Psoas muscle (tissue), 8 donors: Measurements from ENCODE around the gene MARCHF2. TPM values are rescaled to one million over a fixed set of nuclear protein-coding genes. Genes with fewer than 3 reads are reported as not detected.

Experiments used
- ATAC-seq, 4 donors: fragments of 200-7000 bp; cut with Tn5 transposase; one replicate each; pipeline ENCODE4 v1.9.1; 2020; ENCODE audit warnings: moderate library complexity in 3 of 4, mild to moderate bottlenecking in 2 of 4
- DNase-seq, 2 donors: peaks; one replicate each; pipeline ENCODE4 v3.0.0-alpha.2; 2020
- H3K27ac ChIP-seq: fragments of 200-600 bp; one replicate; pipeline ENCODE4 v1.8.0; 2022
- H3K27me3 ChIP-seq, 3 donors: fragments of 200-600 bp in 1 of 3; one replicate each; pipeline versions ENCODE4 v1.6.1 to v1.8.0; 2013 to 2022; ENCODE audit warnings: low read length in 2 of 3, mild to moderate bottlenecking in 2 of 3, moderate library complexity in 1 of 3; ENCODE audit not compliant: insufficient read depth in 3 of 3
- H3K36me3 ChIP-seq, 2 donors: fragments of 200-600 bp in 1 of 2; one replicate each; pipeline versions ENCODE4 v1.6.1 to v1.8.0; 2013 to 2022; ENCODE audit warnings: low read depth in 1 of 2, mild to moderate bottlenecking in 1 of 2, moderate library complexity in 1 of 2; ENCODE audit not compliant: insufficient read depth in 1 of 2
- H3K4me1 ChIP-seq: fragments of 200-600 bp; one replicate; pipeline ENCODE4 v1.8.0; 2022
- H3K4me3 ChIP-seq: fragments of 200-600 bp; one replicate; pipeline ENCODE4 v1.8.0; 2022; ENCODE audit warnings: mild to moderate bottlenecking
- H3K9me3 ChIP-seq: fragments of 200-600 bp; one replicate; pipeline ENCODE4 v1.8.0; 2022
- WGBS, 3 donors: extraction: QIAGEN DNeasy Blood & Tissue Kit; methylation state at CpG; one replicate each; pipeline versions ENCODE4 v1.1.6 to v1.1.7; 2013; 5-methylcytosine and 5-hydroxymethylcytosine counted together
- intact Hi-C, 2 donors: fragments of 100-400 bp; cut with DNase I; formaldehyde crosslinking; loops; one replicate each; pipeline versions ENCODE4 v1.11.0 to v1.14.2; 2022
- polyA plus RNA-seq, 3 donors: library from polyadenylated mRNA; stranded (reverse); fragments of 200-250 nt; gene quantifications; one replicate each; pipeline ENCODE4 v1.2.3, GENCODE V29; 2013
- total RNA-seq, 4 donors: library from RNA; stranded (reverse); fragmentation: NEBNext Ultra II Directional in 2 of 4; extraction: Animal tissue kit (Norgen Biotek cat#: 25700) in 2 of 4; gene quantifications; one replicate each; pipeline versions ENCODE4 v1.2.1 to v1.2.4, GENCODE V29; 2021 to 2023
- TF ChIP-seq, protein P1 (sequence below): fragments of 200-600 bp; IDR thresholded peaks from one replicate; pipeline ENCODE4 v1.8.0; 2022; ENCODE audit warnings: antibody characterized with exemption
- donor health status: healthy with polysubstance abuse.
- donor health status: DM: no; HTN: no; CAD: no; lungs with moderate emphysema.
- donor health status: Bipolar disorder and iron deficiency.
- donor health status: healthy.
- donor health status: DM: yes; HTN: yes; CAD: no.
- donor health status: DM: no; HTN: no; CAD: no.
- donor health status: DM: no; HTN: no; CAD: no.
- donor health status: DM: yes; HTN: yes; CAD: no.

The MARCHF2 gene
- total and polyA plus RNA-seq, 7 donors = 32.8 to 56.0 (median 49.2) TPM

GRCh38 chr19:8452446-8453123, 39.5 kb downstream of the MARCHF2 start:
- Histone ChIP-seq H3K36me3 (peaks cover 0 to 24% of the 10 kb centered on the region in 2 donors), H3K9me3 (no peaks in the 10 kb centered on the region), H3K27ac (peak overlapping the region; percentile 57), H3K4me3 (peak overlapping the region; percentile 1), H3K27me3 (no peaks in the 10 kb centered on the region), H3K4me1 (peaks cover 95% of the 10 kb centered on the region)
- no peak for DNase-seq
- intact Hi-C loops = no loop called here
- peak in 1 of 4 donors; percentile 45 for ATAC-seq
- WGBS, 3 donors = 47 to 53% (median 52%) methylated on average over 4 of the region's 4 CpGs
- TF ChIP-seq, protein P1, sequence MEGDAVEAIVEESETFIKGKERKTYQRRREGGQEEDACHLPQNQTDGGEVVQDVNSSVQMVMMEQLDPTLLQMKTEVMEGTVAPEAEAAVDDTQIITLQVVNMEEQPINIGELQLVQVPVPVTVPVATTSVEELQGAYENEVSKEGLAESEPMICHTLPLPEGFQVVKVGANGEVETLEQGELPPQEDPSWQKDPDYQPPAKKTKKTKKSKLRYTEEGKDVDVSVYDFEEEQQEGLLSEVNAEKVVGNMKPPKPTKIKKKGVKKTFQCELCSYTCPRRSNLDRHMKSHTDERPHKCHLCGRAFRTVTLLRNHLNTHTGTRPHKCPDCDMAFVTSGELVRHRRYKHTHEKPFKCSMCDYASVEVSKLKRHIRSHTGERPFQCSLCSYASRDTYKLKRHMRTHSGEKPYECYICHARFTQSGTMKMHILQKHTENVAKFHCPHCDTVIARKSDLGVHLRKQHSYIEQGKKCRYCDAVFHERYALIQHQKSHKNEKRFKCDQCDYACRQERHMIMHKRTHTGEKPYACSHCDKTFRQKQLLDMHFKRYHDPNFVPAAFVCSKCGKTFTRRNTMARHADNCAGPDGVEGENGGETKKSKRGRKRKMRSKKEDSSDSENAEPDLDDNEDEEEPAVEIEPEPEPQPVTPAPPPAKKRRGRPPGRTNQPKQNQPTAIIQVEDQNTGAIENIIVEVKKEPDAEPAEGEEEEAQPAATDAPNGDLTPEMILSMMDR = no peak

DNA sequence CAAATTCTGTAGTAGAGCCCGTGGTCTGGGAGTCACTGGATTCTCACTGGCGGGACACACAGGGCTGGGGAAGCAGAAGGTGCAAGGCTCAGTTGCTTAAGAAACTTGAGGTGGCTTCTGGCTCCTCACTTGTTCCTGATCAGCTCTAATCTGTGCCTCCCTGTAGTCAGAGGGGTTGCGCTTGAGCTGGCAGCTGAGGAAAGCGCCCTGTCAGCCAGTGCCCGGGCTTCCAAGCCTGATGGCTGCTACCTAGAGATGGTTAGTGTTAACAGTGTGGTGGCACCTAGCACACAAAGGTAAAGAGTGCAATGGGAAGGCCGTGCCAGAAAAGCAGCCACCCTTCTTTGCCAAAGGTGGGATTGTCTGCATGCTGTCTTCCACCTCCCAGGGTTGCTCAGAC, 40.5 kb downstream of the MARCHF2 start:
- intact Hi-C loops = no loop called here
- WGBS, 3 donors = 44 to 78% (median 51%) methylated on average over 6 of the region's 6 CpGs
- Histone ChIP-seq H3K27ac (peak overlapping the region; percentile 57), H3K9me3 (no peaks in the 10 kb centered on the region), H3K4me1 (peaks cover 95% of the 10 kb centered on the region), H3K4me3 (peak overlapping the region; percentile 15), H3K36me3 (peaks cover 0 to 24% of the 10 kb centered on the region in 2 donors), H3K27me3 (no peaks in the 10 kb centered on the region)
- no peak for DNase-seq
- no peak for ATAC-seq
- TF ChIP-seq, protein P1 = no peak

DNA sequence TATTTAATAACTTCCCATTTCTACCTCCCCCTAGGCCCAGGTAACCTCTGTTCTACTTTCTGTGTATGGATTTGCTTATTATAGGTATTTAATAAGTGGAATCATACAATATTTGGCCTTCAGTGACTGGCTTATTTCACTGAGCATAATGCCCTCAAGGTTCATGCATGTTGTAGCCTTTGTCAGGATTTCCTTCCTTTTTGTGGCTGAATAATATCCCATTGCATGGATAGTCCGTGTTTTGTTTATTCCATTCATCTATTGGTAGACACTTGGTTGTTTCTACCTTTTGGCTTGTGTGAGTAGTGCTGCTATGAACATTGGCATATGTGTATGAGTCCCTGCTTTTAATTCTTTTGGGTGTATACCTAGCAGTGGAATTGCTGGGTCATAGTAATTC, 41.1 kb downstream of the MARCHF2 start:
- H3K4me1 ChIP-seq = peaks cover 95% of the 10 kb centered on the region

DNA sequence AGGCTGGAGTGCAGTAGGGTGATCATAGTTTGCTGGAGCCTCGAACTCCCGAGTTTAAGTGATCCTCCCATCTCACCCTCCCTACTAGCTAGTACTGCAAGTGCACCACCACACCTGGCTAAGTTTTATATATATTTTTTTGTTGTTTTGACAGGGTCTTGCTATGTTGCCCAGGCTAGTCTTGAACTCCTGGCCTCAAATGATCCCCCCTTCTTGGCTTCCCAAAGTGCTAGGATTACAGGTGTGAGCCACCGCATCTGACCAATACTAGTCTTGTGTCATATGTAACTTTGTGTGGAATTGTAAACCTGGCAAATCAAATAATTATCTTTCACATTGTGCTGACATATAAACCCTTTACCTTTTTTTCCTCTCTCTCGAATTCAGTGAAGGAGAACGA, 41.9 kb downstream of the MARCHF2 start:
- Histone ChIP-seq H3K36me3 (peaks cover 0 to 24% of the 10 kb centered on the region in 2 donors), H3K27ac (no peak overlapping the region), H3K4me1 (peaks cover 98% of the 10 kb centered on the region), H3K27me3 (no peaks in the 10 kb centered on the region), H3K9me3 (no peaks in the 10 kb centered on the region), H3K4me3 (no peak overlapping the region)
- ATAC-seq (no peak), DNase-seq (no peak)
- intact Hi-C loops = no loop called here
- WGBS, 3 donors = 56 to 75% (median 60%) methylated on average over 5 of the region's 5 CpGs
- TF ChIP-seq, protein P1 = no peak

More for the DNA sequence above, 41.1 kb downstream of the MARCHF2 start:
- H3K36me3 ChIP-seq = peaks cover 0 to 24% of the 10 kb centered on the region in 2 donors
- WGBS, 3 donors = 37 to 46% (median 45%) methylated on average over 1 of the region's 1 CpG
- intact Hi-C loops = no loop called here
- no peaks in the 10 kb centered on the region for H3K9me3 ChIP-seq
- TF ChIP-seq, protein P1 = no peak
- ATAC-seq = no peak
- DNase-seq = no peak
- peak overlapping the region; percentile 15 for H3K27ac ChIP-seq
- H3K4me3 ChIP-seq = no peak overlapping the region
- H3K27me3 ChIP-seq = no peaks in the 10 kb centered on the region

GRCh38 chr19:8456064-8456463, 43.0 kb downstream of the MARCHF2 start:
- H3K36me3 ChIP-seq = peaks cover 0 to 24% of the 10 kb centered on the region in 2 donors
- intact Hi-C loops = no loop called here
- no peaks in the 10 kb centered on the region for H3K27me3 ChIP-seq
- TF ChIP-seq, protein P1 = peak; percentile 29
- H3K4me3 ChIP-seq = no peak overlapping the region
- peak in 1 of 2 donors; percentile 61 for DNase-seq
- 18 to 41% (median 23%) methylated on average over 7 of the region's 7 CpGs for WGBS, 3 donors
- H3K4me1 ChIP-seq = peaks cover 100% of the 10 kb centered on the region
- peak overlapping the region; percentile 54 for H3K27ac ChIP-seq
- H3K9me3 ChIP-seq = no peaks in the 10 kb centered on the region
- peak; percentile 52 to 73 (median 64) for ATAC-seq
